Transverse colon (tissue), 3 donors: Measurements from ENCODE around the gene TENM4.

ENCODE experiments used
- POLR2A ChIP-seq: fragments of 450-650 bp; IDR thresholded peaks from one replicate; pipeline ENCODE4 v1.6.1; 2016; ENCODE audit warnings: antibody characterized with exemption, mild to moderate bottlenecking, moderate library complexity
- TF ChIP-seq, protein P1 (sequence below), 5 experiments: fragments of 200-600 bp in 3 of 5; fragments of 450-650 bp in 2 of 5; sonication (generic) in 3 of 5; IDR thresholded peaks; 1 replicate in 2 of 5; 2 replicates in 3 of 5; pipeline ENCODE4 v1.5.1; 2016 to 2017; ENCODE audit warnings: antibody characterized with exemption in 5 of 5, inconsistent platforms in 3 of 5, mild to moderate bottlenecking in 2 of 5, moderate library complexity in 1 of 5

DNA sequence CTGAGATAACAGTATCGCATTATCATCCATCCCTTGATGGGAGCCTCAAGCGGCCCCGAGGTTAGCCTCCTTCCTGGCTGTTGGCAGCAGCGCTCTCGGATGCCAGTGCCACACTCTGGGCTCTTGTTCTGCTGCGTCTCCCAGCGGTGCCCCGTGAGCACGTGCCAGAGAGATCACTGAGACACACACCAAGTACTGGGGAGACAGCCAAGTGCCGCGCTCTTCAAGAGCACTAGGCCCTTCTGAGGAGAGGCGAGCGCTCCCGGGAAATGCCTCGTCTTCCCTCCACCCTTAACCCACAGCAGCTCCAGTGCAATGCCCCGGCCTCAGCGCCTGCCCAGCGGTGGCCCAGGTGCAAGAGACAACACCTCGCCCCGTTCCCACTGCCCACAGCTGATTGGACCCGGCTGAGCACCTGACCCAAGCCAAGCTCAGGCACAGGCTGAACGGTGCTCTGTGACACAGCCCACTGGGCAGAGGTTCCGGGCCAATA is 617.9 kb downstream of the TENM4 start:
- TF ChIP-seq, protein P1, sequence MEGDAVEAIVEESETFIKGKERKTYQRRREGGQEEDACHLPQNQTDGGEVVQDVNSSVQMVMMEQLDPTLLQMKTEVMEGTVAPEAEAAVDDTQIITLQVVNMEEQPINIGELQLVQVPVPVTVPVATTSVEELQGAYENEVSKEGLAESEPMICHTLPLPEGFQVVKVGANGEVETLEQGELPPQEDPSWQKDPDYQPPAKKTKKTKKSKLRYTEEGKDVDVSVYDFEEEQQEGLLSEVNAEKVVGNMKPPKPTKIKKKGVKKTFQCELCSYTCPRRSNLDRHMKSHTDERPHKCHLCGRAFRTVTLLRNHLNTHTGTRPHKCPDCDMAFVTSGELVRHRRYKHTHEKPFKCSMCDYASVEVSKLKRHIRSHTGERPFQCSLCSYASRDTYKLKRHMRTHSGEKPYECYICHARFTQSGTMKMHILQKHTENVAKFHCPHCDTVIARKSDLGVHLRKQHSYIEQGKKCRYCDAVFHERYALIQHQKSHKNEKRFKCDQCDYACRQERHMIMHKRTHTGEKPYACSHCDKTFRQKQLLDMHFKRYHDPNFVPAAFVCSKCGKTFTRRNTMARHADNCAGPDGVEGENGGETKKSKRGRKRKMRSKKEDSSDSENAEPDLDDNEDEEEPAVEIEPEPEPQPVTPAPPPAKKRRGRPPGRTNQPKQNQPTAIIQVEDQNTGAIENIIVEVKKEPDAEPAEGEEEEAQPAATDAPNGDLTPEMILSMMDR (IDR thresholded peaks at IDR 0.05), result no peak
- no peak for TF ChIP-seq POLR2A
